ENCODE measurements around the gene SMIM31.

The SMIM31 gene

DNA sequence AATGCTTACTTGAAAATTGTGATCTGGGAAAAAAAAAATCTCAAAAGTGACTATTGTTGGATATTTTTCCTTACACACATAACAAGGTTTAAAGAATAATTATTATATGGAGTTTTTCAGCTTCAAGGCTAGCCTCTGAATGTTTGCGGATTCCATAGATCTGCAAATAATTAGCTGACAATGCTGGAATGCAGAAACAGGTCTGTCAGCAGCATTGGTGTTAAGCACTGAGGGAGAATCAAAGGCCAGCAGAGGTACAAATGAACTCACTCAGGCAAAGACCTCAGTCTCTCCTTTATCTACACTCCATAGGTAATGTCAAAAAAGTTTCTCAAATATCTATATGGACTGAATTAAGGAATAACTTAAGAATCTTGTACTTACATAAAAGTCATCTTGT lies 35.1 kb downstream of the SMIM31 start:
- DNase-seq: no peak

GRCh38 chr4:164790249-164790648 lies 36.3 kb downstream of the SMIM31 start:
- DNase-seq: no peak

DNA sequence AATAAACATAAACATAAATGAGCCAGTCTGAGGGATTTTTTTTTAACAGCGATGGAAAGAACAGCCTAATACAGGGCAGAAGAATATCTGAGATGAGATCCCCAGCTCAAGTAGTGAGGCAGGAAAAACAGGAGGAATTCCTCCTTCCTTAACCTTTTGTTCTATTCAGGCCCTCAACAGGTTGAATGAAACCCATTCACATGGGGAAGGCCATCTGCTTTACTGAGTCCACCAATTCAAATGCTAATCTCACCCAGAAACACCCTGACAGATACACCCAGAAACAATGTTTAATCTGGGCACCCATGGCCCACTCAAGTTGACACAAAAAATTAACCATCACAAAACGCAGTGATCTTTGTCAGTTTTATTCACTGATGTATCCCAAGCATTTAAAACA lies 45.5 kb downstream of the SMIM31 start:
- DNase-seq: no peak

GRCh38 chr4:164800786-164801185 lies 46.9 kb downstream of the SMIM31 start:
- no peak for DNase-seq

- DNase-seq: no peak
Measured at GRCh38 chr4:164802301-164802901, 48.5 kb downstream of the SMIM31 start.

DNA sequence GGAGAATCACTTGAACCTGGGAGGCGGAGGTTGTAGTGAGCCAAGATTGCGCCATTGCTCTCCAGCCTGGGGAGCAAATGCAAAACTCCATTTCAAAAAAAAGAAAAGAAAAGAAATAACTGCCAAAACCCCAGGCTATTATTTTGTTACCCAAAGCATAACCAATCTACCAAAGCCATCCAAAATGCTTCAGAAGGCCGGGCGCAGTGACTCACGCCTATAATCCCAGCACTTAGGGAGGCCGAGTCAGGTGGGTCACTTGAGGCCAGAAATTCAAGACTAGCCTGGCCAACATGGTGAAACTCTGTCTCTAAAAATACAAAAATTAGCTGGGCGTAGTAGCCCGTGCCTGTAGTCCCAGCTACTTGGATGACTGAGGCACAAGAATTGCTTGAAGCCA lies 49.8 kb downstream of the SMIM31 start:
- DNase-seq: no peak

- DNase-seq: no peak
Measured at GRCh38 chr4:164807611-164808010, 53.7 kb downstream of the SMIM31 start.

GRCh38 chr4:164813554-164813953 lies 59.6 kb downstream of the SMIM31 start:
- no peak for DNase-seq

- DNase-seq: no peak
Measured at GRCh38 chr4:164815711-164816110, 61.8 kb downstream of the SMIM31 start.

DNA sequence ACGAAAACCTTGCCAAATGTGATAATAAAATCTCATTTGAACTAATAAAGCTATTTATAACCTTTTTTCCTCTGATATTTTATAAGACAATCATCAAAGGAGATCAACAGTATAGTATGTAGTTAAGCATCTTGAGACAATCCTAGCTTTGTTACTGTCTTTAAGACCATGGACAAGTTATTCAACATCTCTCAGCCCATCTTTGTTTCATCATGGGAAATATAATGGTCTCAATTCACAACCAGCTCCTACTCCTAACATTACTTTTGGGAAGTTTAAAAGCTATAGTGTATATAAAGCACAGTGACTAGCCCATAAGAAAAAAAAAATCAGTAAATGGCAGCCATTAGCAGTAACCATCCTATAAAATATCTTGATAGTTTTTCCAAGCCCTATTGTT lies 65.4 kb downstream of the SMIM31 start:
- no peak for DNase-seq

DNA sequence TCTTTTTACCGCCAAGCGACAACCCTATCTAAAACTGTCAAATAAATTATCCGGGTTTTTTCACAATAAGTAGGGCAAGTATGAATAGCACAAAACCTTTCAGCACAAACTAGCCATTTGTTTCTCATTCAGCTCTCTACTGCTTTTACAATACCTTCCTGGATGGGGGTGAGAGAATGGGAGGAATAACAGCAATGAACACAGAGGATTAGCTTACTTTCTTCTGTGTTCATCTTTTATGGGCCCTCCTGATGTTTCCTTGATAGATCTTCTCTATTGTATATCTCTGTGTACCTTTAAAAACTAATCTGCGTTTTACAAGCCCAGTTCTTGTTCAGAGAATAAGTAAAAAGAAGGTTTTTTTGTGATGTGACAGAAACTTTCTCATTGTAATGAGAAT lies 67.8 kb downstream of the SMIM31 start:
- DNase-seq: no peak

DNA sequence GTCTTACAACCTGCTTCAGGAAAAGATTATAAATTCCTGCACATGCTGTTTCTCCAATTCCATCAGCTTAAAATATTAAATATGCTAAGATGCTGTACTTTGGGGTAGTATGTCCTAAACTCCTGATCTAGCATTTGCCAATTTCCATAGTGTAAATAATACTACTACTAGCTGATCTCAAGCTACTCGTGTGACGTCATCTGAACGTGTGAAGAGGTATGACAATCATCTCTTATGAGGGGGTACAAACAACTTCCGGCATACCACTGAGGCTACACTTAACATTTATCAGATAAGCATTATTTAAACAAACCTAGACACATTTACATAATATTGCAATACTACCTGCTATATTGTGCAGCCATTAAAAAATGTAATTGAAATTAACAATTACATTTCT lies 70.7 kb downstream of the SMIM31 start:
- DNase-seq: no peak

DNA sequence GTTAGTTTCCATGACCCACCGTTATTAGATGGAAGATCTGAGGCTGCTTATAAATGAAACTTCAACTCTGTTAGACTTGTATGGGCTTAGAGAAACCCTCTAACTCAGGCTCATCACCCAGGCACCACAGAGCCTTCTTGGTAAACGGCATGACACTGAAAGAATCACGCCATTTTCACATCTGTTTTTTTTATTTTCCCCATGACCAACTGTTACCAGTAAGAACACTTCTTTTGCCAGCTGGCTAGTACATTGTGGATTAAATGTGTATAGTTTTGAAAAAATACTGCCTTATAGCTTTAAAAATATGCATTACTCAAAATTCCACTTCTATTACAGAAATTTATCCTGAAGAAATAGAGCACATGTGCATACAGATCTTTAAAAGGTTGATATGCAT lies 75.0 kb downstream of the SMIM31 start:
- DNase-seq: no peak

DNA sequence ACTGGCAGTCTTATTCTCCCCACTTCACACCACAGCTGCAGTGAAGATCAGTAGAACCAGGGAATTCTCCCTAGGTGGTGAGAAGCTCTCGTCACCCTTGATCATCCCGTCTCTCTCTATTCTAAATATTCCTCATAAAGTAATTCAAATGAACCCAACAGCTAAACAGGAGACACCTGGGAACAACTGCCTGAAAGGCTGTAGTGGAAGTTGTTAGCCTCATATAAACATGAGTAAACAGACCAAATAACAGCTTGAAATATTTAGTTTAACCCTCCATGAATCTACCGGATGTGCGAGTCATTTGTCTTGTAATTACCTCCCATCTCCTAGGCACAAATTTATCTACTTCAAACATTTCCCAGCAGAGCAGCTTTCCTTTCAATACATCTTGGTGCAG lies 92.6 kb downstream of the SMIM31 start:
- DNase-seq: no peak

- DNase-seq: no peak
Measured at GRCh38 chr4:164847016-164847415, 93.1 kb downstream of the SMIM31 start.

DNA sequence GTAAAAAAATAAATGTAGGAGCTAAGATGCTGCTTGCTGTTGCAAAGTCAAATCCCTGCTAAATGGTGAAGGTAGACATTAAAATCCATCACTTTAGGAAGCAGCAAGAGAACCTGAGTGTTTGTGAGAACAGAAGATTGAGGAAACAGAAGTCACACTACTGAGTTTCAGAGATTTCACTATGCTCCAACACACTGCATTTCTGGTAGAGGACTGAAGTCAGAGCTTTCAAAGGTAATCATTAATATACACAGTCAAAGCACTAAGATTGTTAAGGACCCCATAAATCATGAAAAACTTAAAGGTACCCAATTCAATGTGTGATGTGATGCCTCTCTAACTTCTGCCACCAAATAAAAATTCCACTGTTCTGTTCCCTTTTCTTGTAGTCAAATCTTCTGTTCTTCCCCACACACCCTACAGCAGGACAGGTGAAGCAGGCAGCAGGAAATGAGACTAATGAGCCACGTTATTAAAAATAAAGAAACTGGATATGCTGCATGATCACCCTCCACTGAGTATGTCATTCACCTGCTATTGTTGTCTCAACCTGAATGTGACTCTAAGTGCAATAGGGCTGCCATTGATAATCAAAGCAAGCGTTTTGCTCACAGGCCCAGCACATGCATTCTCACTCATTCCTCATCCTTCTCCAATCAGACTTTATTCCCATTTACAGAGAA lies 94.2 kb downstream of the SMIM31 start:
- DNase-seq: no peak

Data from C1 segment of cervical spinal cord (tissue), 14 donors.